Mammary epithelial cell (primary cell): ENCODE data around the gene PDE7B.

ENCODE experiments used
- CTCF ChIP-seq, 2 donors: IDR thresholded peaks in 1 of 2; conservative IDR thresholded peaks in 1 of 2; 2 replicates each; pipeline ENCODE4 v1.5.1; 2011 to 2012; ENCODE audit warnings: inconsistent platforms in 2 of 2, low read length in 2 of 2, mild to moderate bottlenecking in 2 of 2, control low read depth in 1 of 2, low read depth in 1 of 2; ENCODE audit not compliant: insufficient read depth in 1 of 2; ENCODE audit errors: extremely low read depth in 1 of 2
- EZH2 ChIP-seq: IDR thresholded peaks from 2 replicates; pipeline ENCODE4 v1.6.1; 2012; ENCODE audit warnings: low read length, inconsistent platforms, borderline replicate concordance

DNA sequence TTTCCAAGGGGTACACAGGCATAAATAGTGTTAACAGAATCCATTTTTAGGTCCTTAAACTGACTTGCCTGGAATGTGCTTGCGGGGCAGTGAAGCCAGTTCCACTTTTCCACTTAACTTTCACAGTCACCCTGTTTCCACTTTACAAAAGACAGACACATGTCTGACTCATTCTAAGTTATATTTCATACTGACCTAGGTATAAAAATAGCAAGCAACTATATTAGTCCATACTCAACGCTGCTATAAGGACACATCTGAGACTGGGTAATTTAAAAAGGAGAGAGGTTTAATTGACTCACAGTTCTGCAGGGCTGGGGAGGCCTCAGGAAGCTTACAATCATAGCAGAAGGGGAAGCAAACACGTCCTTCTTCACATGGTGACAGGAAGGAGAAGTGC lies 310.4 kb downstream of the PDE7B start:
- TF ChIP-seq CTCF (conservative IDR thresholded peaks at IDR 0.05 in 1 of 2, IDR thresholded peaks at IDR 0.05 in 1 of 2; ENCODE audit: extremely low read depth in 1 of 2, insufficient read depth in 1 of 2, low read depth in 1 of 2, low read length in 2 of 2) (no peak), EZH2 (no peak)
